ENCODE measurements around the gene FRYL. TPM values are rescaled to one million over a fixed set of nuclear protein-coding genes. Genes with fewer than 3 reads are reported as not detected.

Gene FRYL
- total RNA-seq, 2 donors from 2014 or later, result 29.8 to 35.1 TPM

DNA sequence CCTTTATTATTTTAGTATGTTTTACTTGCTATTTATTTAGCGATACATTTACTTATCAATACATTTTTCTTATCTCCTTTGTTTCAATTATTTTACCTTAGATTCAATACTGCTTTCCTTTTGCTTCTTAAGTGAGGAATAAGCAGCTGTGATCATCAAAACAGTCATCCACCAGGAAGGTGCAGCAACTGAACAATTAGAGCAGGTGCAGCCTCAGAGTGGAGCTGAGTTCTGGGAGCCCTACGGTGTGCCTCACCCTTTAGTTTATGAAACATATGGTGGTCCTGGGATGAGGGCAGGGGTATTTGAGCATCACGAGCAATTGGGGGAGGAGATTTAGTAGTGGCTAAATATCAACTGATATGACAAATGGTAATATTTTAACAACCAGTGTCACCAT lies 111.0 kb downstream of the FRYL start:
- Histone ChIP-seq H3K4me1 (peaks cover 0 to 36% of the 10 kb centered on the region in 2 donors), H3K27ac (no peak overlapping the region), H3K36me3 (no peaks in the 10 kb centered on the region), H3K9me3 (no peaks in the 10 kb centered on the region), H3K27me3 (no peaks in the 10 kb centered on the region), H3K4me3 (no peak overlapping the region)
- DNase-seq (ENCODE audit: low spot score), result no peak
- TF ChIP-seq, protein P1, sequence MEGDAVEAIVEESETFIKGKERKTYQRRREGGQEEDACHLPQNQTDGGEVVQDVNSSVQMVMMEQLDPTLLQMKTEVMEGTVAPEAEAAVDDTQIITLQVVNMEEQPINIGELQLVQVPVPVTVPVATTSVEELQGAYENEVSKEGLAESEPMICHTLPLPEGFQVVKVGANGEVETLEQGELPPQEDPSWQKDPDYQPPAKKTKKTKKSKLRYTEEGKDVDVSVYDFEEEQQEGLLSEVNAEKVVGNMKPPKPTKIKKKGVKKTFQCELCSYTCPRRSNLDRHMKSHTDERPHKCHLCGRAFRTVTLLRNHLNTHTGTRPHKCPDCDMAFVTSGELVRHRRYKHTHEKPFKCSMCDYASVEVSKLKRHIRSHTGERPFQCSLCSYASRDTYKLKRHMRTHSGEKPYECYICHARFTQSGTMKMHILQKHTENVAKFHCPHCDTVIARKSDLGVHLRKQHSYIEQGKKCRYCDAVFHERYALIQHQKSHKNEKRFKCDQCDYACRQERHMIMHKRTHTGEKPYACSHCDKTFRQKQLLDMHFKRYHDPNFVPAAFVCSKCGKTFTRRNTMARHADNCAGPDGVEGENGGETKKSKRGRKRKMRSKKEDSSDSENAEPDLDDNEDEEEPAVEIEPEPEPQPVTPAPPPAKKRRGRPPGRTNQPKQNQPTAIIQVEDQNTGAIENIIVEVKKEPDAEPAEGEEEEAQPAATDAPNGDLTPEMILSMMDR (IDR thresholded peaks at IDR 0.05), result no peak

DNA sequence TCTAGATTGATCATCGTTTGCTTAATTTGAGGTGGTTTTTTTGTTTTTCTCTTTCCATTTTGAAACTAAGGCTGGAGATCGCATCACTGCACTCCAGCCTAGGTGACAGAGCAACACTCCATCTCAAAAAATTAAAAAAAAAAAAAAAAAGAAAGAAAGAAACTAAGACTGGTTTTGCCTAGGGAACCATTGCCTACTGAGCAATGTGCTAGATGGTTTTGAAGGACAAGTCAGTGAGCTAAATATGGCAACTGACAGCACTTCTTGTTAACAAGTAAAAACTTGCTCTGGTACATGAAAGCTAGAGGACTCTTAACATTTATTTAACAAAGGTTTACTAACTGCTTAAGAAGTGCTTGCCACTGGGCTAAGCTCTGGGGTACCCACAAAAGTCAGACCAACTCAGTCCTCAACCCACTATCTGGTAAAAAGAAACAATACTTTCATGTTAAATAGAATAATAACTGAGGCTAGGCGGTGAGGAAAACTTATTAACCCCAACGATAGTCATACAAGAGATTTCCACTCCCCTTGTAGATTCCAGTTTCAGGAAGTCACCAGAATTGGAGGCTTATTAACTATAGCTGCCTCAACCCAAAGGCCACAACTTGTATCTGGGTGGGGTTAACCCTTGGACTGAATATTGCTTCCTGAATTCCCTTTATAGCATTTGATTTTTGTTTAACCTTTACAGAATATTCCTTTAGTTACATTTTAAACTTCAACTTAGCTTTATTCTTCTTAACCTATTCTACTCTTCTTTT lies 111.6 kb downstream of the FRYL start:
- TF ChIP-seq, protein P1 (IDR thresholded peaks at IDR 0.05), result no peak
- Histone ChIP-seq H3K4me1 (peaks cover 0 to 36% of the 10 kb centered on the region in 2 donors), H3K27ac (peak overlapping the region; percentile 23 to 70)

DNA sequence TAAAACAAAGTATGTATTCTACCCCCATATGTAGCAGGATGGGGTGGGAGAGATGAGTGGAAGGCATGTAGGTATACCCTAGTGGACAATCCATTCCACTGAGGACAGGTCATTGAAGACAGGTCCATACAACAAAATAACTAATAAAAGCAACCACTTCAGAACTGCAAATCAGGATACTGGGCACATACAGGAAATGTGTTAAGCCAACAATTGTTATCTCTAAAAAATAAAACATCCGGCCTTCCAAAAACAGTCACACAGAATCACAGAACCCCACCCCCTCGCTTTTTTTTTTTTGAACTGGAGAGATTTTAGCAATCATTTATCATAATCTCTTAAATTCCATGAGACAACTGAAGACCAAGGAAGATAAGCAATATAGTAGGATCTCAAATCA lies 112.9 kb downstream of the FRYL start:
- Histone ChIP-seq H3K9me3 (no peaks in the 10 kb centered on the region), H3K36me3 (no peaks in the 10 kb centered on the region), H3K4me1 (peaks cover 0 to 36% of the 10 kb centered on the region in 2 donors), H3K27ac (peak overlapping the region in 1 of 2 donors; percentile 70), H3K27me3 (no peaks in the 10 kb centered on the region), H3K4me3 (no peak overlapping the region)
- no peak for DNase-seq (ENCODE audit: low spot score)
- TF ChIP-seq, protein P1 (IDR thresholded peaks at IDR 0.05), result no peak

More for the DNA sequence above, 111.6 kb downstream of the FRYL start:
- Histone ChIP-seq H3K36me3 (no peaks in the 10 kb centered on the region), H3K4me3 (no peak overlapping the region), H3K27me3 (no peaks in the 10 kb centered on the region), H3K9me3 (no peaks in the 10 kb centered on the region)
- no peak for DNase-seq (ENCODE audit: low spot score)

DNA sequence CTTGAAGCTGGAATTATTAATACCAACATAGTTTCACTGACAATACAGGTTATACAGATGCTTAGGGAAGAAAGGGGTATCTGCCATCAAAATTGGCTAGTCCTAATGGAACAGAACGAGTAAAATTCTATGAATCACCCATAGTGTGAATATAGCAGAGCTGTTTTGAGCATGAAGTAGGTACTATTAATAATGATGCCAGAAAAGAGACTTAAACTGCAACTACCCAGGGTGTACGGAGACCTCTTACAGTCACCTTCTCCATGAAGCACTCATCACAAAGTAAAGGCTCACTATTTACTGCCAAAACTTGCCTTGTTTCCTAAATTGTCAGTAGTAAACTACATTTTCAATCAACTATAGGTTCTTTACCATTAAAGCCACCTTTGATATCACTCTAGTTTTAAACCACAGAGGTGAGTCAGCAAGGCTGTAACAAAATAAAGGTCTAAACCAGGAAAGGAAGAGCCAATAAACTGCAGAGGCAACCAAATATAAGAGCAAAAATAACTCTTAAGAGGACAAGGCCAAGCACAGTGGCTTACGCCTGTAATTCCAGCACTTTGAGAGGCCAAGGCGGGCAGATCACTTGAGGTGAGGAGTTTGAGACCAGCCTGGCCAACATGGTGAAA lies 114.4 kb downstream of the FRYL start:
- Histone ChIP-seq H3K27me3 (no peaks in the 10 kb centered on the region), H3K4me3 (no peak overlapping the region), H3K36me3 (no peaks in the 10 kb centered on the region), H3K9me3 (no peaks in the 10 kb centered on the region), H3K27ac (peak overlapping the region in 1 of 2 donors; percentile 49), H3K4me1 (peaks cover 0 to 36% of the 10 kb centered on the region in 2 donors)
- DNase-seq (ENCODE audit: low spot score), result no peak
- TF ChIP-seq, protein P1 (IDR thresholded peaks at IDR 0.05), result no peak

DNA sequence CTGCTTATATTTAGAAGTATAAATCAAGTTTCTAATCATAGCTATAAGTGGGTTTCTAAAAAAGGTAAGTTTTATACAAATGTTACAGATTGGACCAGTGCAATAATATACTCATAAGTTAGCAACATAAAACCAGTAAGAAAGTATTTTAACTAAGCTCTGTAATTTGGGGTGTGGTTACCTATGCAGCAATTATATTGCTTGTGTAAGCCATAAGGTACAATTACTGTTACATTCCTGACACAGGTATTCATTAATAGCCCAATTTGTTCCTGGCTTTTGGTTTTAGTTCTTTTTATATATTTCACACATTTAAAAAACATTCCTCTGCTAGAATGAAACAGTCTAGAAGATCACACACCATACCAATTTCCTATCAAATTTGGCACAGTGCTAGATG lies 115.1 kb downstream of the FRYL start:
- H3K27ac ChIP-seq, result peak overlapping the region in 1 of 2 donors; percentile 49
- DNase-seq (ENCODE audit: low spot score), result no peak
- H3K36me3 ChIP-seq, result no peaks in the 10 kb centered on the region
- peaks cover 0 to 36% of the 10 kb centered on the region in 2 donors for H3K4me1 ChIP-seq
- no peaks in the 10 kb centered on the region for H3K9me3 ChIP-seq
- H3K4me3 ChIP-seq, result no peak overlapping the region
- no peaks in the 10 kb centered on the region for H3K27me3 ChIP-seq
- TF ChIP-seq, protein P1 (IDR thresholded peaks at IDR 0.05), result no peak
